GM18499 (cell line): Measurements from ENCODE around the gene DNM3.

Source experiments
- ATAC-seq: cut with Tn5 transposase; IDR thresholded peaks from one replicate; pipeline ENCODE4 v1.9.1; 2021; ENCODE audit warnings: moderate number of reproducible peaks; ENCODE audit not compliant: insufficient read depth, unreplicated experiment

DNM3 gene

GRCh38 chr1:171867236-171867635 lies 25.9 kb downstream of the DNM3 start:
- no peak for ATAC-seq

GRCh38 chr1:171868217-171868803 lies 27.0 kb downstream of the DNM3 start:
- ATAC-seq, result no peak

DNA sequence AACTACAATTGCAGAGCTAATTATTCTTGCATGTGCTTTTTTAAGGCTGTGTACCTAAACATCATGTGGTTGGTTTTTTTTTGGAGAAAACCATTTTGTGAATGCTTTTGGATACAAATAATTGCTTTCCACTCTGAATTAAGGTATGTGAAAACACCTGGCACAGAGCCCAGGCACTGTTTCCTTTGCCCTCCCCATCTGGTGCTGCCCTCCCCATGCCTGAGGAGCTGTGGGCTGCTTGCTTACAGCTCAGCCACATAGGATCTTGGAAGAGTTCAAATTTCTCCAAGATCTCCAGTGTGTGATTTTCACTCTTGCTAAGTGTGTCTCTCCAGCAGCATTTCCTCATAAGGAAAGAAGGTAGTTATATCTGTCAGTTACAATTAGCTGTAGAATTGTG lies 27.8 kb downstream of the DNM3 start:
- no peak for ATAC-seq

DNA sequence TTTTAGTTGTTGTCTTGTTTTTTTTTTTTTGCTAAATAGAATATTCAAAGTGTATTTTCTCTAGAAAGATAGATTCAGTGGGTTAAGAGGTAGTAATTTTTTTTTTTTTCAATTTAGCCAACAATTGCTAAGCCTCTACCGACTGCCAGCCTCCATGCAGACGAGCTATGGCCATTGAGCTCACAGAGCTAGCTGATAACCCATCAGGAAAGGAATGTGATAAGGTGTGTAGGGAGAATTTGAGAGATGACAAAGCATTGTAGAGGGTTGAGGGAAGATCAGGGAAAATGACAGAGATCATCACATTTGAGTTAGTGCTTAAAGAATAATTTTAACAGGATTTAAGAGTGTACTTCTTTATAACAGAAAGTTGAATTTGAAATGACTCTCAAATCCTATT lies 30.6 kb downstream of the DNM3 start:
- no peak for ATAC-seq

DNA sequence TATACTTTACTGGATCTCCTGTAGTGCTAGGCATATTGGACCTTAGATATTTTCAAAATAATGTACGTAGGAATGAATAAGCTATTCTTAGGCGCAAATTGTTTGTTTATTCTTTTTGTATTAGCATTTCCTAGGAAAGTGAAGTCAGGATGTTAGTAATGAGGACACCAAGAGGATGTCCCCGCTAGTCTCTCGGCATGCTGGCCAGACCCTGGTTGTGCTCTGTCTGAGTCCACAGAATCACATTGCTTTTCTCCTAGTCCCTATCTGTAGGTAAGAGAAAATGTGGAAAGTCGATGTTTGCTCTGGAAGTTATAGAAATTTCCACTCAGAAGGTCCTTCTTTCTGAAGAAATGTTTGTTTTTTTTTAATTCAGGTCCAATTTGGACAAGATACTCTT lies 31.1 kb downstream of the DNM3 start:
- no peak for ATAC-seq

- no peak for ATAC-seq
Measured at GRCh38 chr1:171873664-171874063, 32.4 kb downstream of the DNM3 start.

- ATAC-seq, result peak; percentile 79
Measured at GRCh38 chr1:171877701-171878100, 36.4 kb downstream of the DNM3 start.

GRCh38 chr1:171879556-171879955 lies 38.3 kb downstream of the DNM3 start:
- ATAC-seq, result no peak

DNA sequence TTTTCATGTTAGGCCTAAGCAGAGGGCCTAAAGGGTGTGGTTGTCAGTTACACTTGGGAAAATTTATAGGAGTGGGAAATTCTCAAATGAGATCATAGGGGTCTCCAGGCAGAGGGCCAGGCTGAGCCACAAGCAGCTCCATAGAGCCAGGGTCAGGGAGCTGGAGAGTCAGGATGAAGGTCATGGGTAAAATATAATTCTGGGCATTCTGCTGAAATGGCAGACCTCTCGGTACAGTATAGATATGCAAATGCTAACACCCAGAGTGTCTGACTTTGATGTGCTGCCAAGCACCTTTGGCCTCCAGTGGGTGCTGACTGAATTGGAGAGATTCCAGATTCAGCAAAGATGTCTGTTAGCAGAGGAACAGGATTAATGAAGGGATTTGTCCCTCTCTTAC lies 40.1 kb downstream of the DNM3 start:
- ATAC-seq, result no peak

GRCh38 chr1:171883849-171884248 lies 42.6 kb downstream of the DNM3 start:
- no peak for ATAC-seq

DNA sequence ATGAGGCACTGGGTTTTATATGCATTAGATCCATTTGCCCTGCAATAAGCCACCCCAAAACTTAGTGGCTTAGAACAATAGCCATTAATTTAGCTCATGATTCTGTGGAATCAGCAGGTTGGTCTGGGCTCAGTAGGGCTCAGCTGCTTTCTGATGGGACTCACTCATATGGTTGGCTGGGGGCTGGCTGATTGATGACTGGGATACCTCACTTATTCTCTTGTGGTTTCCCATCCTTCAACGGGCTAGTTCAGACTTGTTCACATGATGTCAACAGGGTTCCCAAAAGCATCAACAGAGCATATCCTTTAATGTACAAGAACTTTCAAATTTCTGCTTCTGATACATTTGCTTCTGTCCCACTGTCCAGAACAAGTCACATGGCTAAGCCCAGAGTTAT lies 43.2 kb downstream of the DNM3 start:
- no peak for ATAC-seq

- ATAC-seq, result no peak
Measured at GRCh38 chr1:171890131-171890530, 48.8 kb downstream of the DNM3 start.

- no peak for ATAC-seq
Measured at GRCh38 chr1:171896936-171897703, 55.8 kb downstream of the DNM3 start.

DNA sequence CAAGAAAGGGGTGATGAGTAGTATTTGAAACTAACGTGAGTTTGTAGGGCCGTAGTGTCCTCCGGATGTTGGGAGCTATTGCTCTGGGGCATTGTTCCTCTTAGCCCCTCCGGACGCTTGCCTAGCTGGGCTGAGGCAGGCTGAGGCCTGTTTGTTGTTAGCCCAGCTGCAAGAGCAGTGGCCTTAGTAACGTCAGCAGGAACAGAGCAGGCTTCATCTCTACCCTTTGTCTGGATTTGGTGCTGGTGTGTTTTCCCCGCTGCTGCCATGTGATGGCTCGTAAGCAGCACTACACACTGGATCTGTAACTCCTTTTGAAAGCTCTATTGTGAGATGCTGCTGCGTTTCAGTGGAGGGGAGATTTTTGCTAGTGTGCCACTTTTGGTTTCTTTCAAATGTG lies 57.6 kb downstream of the DNM3 start:
- ATAC-seq, result no peak

- no peak for ATAC-seq
Measured at GRCh38 chr1:171899838-171900237, 58.5 kb downstream of the DNM3 start.

DNA sequence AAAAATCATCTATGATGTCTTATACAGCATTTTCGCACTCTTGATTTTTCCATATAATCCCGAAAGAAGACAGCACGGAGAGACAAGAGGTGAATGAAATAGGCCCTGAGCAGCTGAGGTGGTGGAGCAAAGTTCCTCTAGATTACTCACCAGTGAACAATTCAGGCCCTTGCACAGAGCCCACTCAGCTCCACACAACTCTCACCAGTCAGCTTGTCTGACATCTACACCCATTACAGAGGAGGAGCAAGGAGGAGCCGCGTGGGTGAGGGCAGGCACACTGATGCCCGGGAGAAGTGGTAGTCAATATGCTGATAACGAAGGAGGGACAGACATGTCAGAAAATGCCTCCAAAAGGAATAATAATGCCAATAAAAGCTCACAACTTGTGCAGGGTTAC lies 59.9 kb downstream of the DNM3 start:
- ATAC-seq, result no peak

GRCh38 chr1:171902527-171902926 lies 61.2 kb downstream of the DNM3 start:
- no peak for ATAC-seq

- ATAC-seq, result no peak
Measured at GRCh38 chr1:171904778-171905450, 63.6 kb downstream of the DNM3 start.

GRCh38 chr1:171909711-171910110 lies 68.4 kb downstream of the DNM3 start:
- ATAC-seq, result no peak

- no peak for ATAC-seq
Measured at GRCh38 chr1:171910786-171911185, 69.5 kb downstream of the DNM3 start.

DNA sequence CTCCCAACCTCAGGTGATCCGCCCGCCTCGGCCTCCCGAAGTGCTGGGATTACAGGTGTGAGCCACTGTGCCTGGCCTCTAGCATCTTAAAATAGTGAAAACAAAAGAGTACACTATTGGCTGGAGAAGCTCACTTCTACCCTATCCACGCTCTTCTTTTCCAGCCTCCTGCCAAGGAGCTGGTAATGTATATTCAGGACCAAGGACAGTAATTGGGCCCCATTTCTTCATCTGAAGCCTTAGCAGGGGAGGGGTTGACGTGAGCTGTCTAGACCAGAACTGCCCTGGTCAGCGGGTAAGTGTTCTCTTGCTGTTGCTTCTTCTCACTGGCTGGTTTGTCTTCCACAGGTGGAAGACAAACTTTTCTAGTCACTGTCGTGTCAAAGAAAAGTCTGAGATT lies 70.2 kb downstream of the DNM3 start:
- no peak for ATAC-seq
